K562 (cell line): ENCODE data around the gene MXRA7. TPM values are rescaled to one million over a fixed set of nuclear protein-coding genes. Genes with fewer than 3 reads are reported as not detected.

ENCODE experiments used
- ATAC-seq: fragments of 200-7000 bp; cut with Tn5 transposase; 3 replicates; pipeline ENCODE4 v1.9.1; 2020; ENCODE audit warnings: moderate library complexity
- BruUV-seq: library from RNA; stranded (reverse); fragments of 400-500 nt; replicated peaks from 2 replicates; lab custom pipeline; 2021; lab: Mats Ljungman, UMichigan
- CTCF ChIA-PET: fragments of 300-600 bp; formaldehyde crosslinking; extraction: SDS; loops from one replicate; lab custom pipeline; 2021; ENCODE audit warnings: low intra/inter-chr PET ratio; lab: Yijun Ruan, JAX
- POLR2A ChIA-PET: fragments of 300-600, 350-650 bp; sonication (Branson Sonifier 250); formaldehyde crosslinking; extraction: SDS; loops from one replicate; lab custom pipeline; 2021; ENCODE audit warnings: antibody characterized with exemption, inconsistent platforms; lab: Yijun Ruan, JAX
- DNase-seq, 4 experiments: peaks; one replicate each; pipeline versions ENCODE4 v3.0.0 to v3.0.0-alpha.2; 2011 to 2018; ENCODE audit warnings: low spot score in 3 of 4, mixed read lengths in 3 of 4; ENCODE audit errors: extremely low read depth in 1 of 4
- FAIRE-seq: peaks from 2 replicates; lab custom pipeline; 2011; peaks lifted over from hg19 to GRCh38; lab: Jason Lieb, UNC
- H2AFZ ChIP-seq: 2 replicates; pipeline ENCODE4 v1.6.0; 2011; ENCODE audit warnings: low read depth, low read length, control low read depth, inconsistent platforms
- H3K27ac ChIP-seq: fragments of 200-600 bp; 3 replicates; pipeline ENCODE4 v1.8.0; 2011; ENCODE audit warnings: low read depth, mild to moderate bottlenecking, control low read depth, inconsistent platforms, low read length, moderate library complexity, mixed read lengths; ENCODE audit errors: extremely low read depth
- H3K27me3 ChIP-seq, 2 experiments: fragments of 300-600 bp in 1 of 2; 2 replicates in 1 of 2; 3 replicates in 1 of 2; pipeline versions ENCODE4 v1.6.0 to v1.8.0; 2011; ENCODE audit warnings: inconsistent platforms in 2 of 2, low read length in 2 of 2, mild to moderate bottlenecking in 1 of 2, mixed read lengths in 1 of 2, moderate library complexity in 1 of 2; ENCODE audit not compliant: control insufficient read depth in 2 of 2, insufficient read depth in 2 of 2
- H3K36me3 ChIP-seq: fragments of 300-600 bp; 3 replicates; pipeline ENCODE4 v1.8.0; 2011; ENCODE audit warnings: mild to moderate bottlenecking, low read length, inconsistent platforms; ENCODE audit not compliant: control insufficient read depth, insufficient read depth
- H3K4me1 ChIP-seq, 2 experiments: fragments of 200-600 bp in 1 of 2; replicated peaks in 1 of 2; 2 replicates in 1 of 2; 3 replicates in 1 of 2; pipeline versions ENCODE4 v1.5.1 to v1.8.0; 2011; ENCODE audit warnings: inconsistent platforms in 2 of 2, low read length in 2 of 2, mild to moderate bottlenecking in 1 of 2, mixed read lengths in 1 of 2, moderate library complexity in 1 of 2; ENCODE audit not compliant: control insufficient read depth in 2 of 2, insufficient read depth in 2 of 2
- H3K4me2 ChIP-seq: 2 replicates; pipeline ENCODE4 v1.6.1; 2011; ENCODE audit warnings: low read length, control low read depth, inconsistent platforms, mixed read lengths; ENCODE audit not compliant: insufficient read depth
- H3K4me3 ChIP-seq: fragments of 200-600 bp; sonication (generic), shearing (Covaris generic); 2 replicates; pipeline ENCODE4 v1.5.1; 2016; ENCODE audit warnings: control low read depth, inconsistent platforms
- H3K79me2 ChIP-seq: fragments of 200-600 bp; 3 replicates; pipeline ENCODE4 v1.8.0; 2011; ENCODE audit warnings: low read length, inconsistent platforms; ENCODE audit not compliant: control insufficient read depth, insufficient read depth
- H3K9ac ChIP-seq, 2 experiments: 2 replicates each; pipeline versions ENCODE4 v1.6.0 to v1.6.1; 2011; ENCODE audit warnings: low read depth in 2 of 2, low read length in 2 of 2, control low read depth in 1 of 2, inconsistent platforms in 1 of 2, mild to moderate bottlenecking in 1 of 2, mixed read lengths in 1 of 2; ENCODE audit not compliant: insufficient read depth in 1 of 2
- H3K9me1 ChIP-seq: one replicate; pipeline ENCODE4 v1.6.0; 2011; ENCODE audit warnings: inconsistent platforms, mild to moderate bottlenecking, low read length, moderate library complexity; ENCODE audit not compliant: control insufficient read depth, insufficient read depth
- H3K9me3 ChIP-seq: replicated peaks from 2 replicates; pipeline ENCODE4 v1.5.1; 2011; ENCODE audit warnings: low read depth, low read length, inconsistent platforms; ENCODE audit not compliant: control insufficient read depth, insufficient read depth
- H4K20me1 ChIP-seq: replicated peaks from 2 replicates; pipeline ENCODE4 v1.6.1; 2011; ENCODE audit warnings: low read length, inconsistent platforms, mixed read lengths; ENCODE audit not compliant: control insufficient read depth, insufficient read depth
- ARID3B ChIP-seq: fragments of 250-450 bp; sonication (Bioruptor Pico); IDR thresholded peaks from 2 replicates; pipeline ENCODE4 v1.4.0; 2020; ENCODE audit warnings: borderline replicate concordance
- C11orf30 ChIP-seq: fragments of 450-650 bp; IDR thresholded peaks from 2 replicates; pipeline ENCODE4 v1.6.1; 2016; ENCODE audit warnings: low read depth, mild to moderate bottlenecking
- NR2F6 ChIP-seq: fragments of 450-650 bp; formaldehyde crosslinking; IDR thresholded peaks from 2 replicates; pipeline ENCODE4 v1.4.0; 2020; ENCODE audit warnings: mild to moderate bottlenecking
- ZNF316 ChIP-seq: fragments of 450-650 bp; IDR thresholded peaks from 2 replicates; pipeline ENCODE4 v1.6.1; 2016
- WGBS: fragments of 100-300 bp; shearing (Covaris generic); methylation state at CpG from one replicate; pipeline ENCODE4 v1.1.6; 2016; ENCODE audit warnings: low coverage, mixed read lengths; ENCODE audit not compliant: insufficient coverage; ENCODE audit errors: missing lambda C conversion rate; 5-methylcytosine and 5-hydroxymethylcytosine counted together
- in situ Hi-C: fragments of 300-500 bp; cut with MboI; formaldehyde crosslinking; loops from 4 replicates; pipeline ENCODE4 v1.15.0; 2018; ENCODE audit warnings: inconsistent platforms, mixed read lengths
- intact Hi-C: fragments of 100-400 bp; cut with micrococcal nuclease; formaldehyde crosslinking; loops from 2 replicates; pipeline ENCODE4 v1.14.2; 2022
- polyA plus RNA-seq, 8 experiments: library from polyadenylated mRNA; depleted of rRNA in 4 of 8; stranded (reverse) in 5 of 8; unstranded in 3 of 8; fragments of >200 nt; fragmentation: Nextera tagmentation in 2 of 8; fragmentation: Illumina TruSeq in 1 of 8; extraction: Ambion mirVana in 2 of 8; extraction: Trizol in 1 of 8; gene quantifications; 2 replicates each; pipeline versions ENCODE4 v1.2.1 to v1.2.3, GENCODE V29; 2011 to 2014; ENCODE audit warnings: inconsistent platforms in 1 of 8, missing spikeins in 1 of 8
- total RNA-seq, 7 experiments: library from RNA; depleted of rRNA in 6 of 7; stranded (reverse); fragments of >200 nt in 6 of 7; fragmentation: Illumina TruSeq in 2 of 7; extraction: Trizol in 2 of 7; gene quantifications; 2 replicates each; pipeline versions ENCODE4 v1.2.1 to v1.2.3, GENCODE V29; 2011 to 2021; ENCODE audit warnings: low replicate concordance in 1 of 7

The MXRA7 gene
- total and polyA plus RNA-seq, 9 of the 15 experiments (the other 6 are each of a cell fraction or from before 2014, with no cell fraction given): 2.6 to 38.4 (median 14.3) TPM

DNA sequence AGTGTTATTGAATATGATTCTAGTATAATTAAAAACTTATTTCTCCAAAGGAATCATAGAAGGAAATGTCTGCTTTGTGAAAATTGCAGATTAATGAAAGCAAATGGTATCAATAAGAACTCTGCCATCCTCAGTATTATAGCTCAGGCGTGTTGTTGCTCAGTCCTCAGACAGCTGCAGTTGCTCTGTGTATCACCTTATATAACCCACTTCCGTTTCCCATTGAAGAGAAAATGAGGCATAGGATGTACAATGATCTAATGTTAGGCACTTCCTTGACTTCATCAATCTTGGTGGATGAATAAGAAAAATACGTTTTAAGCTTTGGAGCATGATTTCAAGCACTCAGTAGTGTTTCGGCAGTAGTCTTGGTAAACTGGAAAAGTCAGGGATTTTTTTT is 41.2 kb upstream of the MXRA7 start (continued):
- no peak for TF ChIP-seq ARID3B

DNA sequence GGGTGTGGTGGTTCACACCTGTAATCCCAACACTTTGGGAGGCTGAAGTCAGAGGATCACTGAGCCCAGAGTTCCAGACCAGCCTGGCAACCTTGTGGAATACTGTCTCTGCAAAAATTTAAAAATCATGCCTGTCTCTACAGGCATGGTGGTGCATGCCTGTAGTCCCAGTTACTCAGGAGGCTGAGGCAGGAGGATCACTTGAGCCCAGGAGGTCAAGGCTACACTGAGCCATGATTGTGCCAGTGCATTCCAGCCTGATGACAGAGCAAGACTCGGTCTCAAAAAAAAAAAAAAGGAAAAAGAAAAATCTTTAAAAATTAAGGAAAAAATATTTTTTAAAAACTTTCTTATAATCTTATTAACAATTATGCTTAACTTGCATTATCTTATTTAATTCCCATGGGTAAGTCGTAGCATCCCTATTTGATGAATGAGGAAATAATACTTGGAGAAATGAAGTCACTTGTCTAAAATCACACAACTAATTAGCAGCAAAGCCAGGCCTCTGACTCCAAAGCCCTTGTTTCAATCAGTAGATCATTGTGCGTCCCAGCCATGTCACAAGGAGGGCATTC is 40.7 kb upstream of the MXRA7 start:
- TF ChIP-seq ZNF316 (peak; percentile 73), C11orf30 (peak; percentile 26; the same call in 1 of the 2 replicates), NR2F6 (no peak)
- TF ChIP-seq, all 486 proteins: peak for 2
- DNase-seq: no peak
- Histone ChIP-seq H3K4me2 (no peak overlapping the region), H3K27ac (no peak overlapping the region), H3K27me3 (no peaks in the 10 kb centered on the region), H3K9ac (no peak overlapping the region), H3K36me3 (peaks cover 27% of the 10 kb centered on the region), H3K79me2 (no peaks in the 10 kb centered on the region), H3K4me3 (no peak overlapping the region), H3K4me1 (no peaks in the 10 kb centered on the region; a peak in 2 of 5 replicates), H3K9me1 (no peaks in the 10 kb centered on the region), H2AFZ (no peak overlapping the region), H3K9me3 (no peaks in the 10 kb centered on the region), H4K20me1 (no peaks in the 10 kb centered on the region)
- ATAC-seq: no peak
- POLR2A ChIA-PET: no interaction called here
- BruUV-seq: no TSS peak
- 83% methylated on average over 3 of the region's 3 CpGs for WGBS
- FAIRE-seq: no peak
- CTCF ChIA-PET: no interaction called here
- intact Hi-C loops (no loop called here), in situ Hi-C loops (no loop called here)
